ENCODE data around the gene FAM13A.
"Not testable (repeated sequence)": the region's sequence is repeated elsewhere in the genome, so short reads cannot be mapped to it uniquely, and the experiment has no call there.

The FAM13A gene

GRCh38 chr4:89056953-89057398 is at the start of gene FAM13A:
Gene FAM13A, minus strand, starts transcription at chr4:89057185. Its CDS starts 221 bp downstream, at chr4:89056964.
- no peak for DNase-seq

GRCh38 chr4:89105726-89106125 is 48.7 kb upstream of the FAM13A start:
- no peak for DNase-seq

- peak; percentile 16 for DNase-seq
Measured at GRCh38 chr4:89101256-89102161, 44.5 kb upstream of the FAM13A start.

GRCh38 chr4:89100853-89101252 is 43.9 kb upstream of the FAM13A start:
- no peak for DNase-seq

GRCh38 chr4:89099471-89099870 is 42.5 kb upstream of the FAM13A start:
- no peak for DNase-seq

- no peak for DNase-seq
Measured at GRCh38 chr4:89099034-89099433, 42.0 kb upstream of the FAM13A start.

- DNase-seq, result no peak
Measured at GRCh38 chr4:89078300-89078699, 21.3 kb upstream of the FAM13A start.

- no peak for DNase-seq
Measured at GRCh38 chr4:89077761-89078160, 20.8 kb upstream of the FAM13A start.

GRCh38 chr4:89072921-89073320 is 15.9 kb upstream of the FAM13A start:
- DNase-seq, result no peak

GRCh38 chr4:89071311-89071710 is 14.3 kb upstream of the FAM13A start:
- DNase-seq, result no peak

- DNase-seq, result no peak
Measured at GRCh38 chr4:89070041-89070440, 13.1 kb upstream of the FAM13A start.

- no peak for DNase-seq
Measured at GRCh38 chr4:89069481-89069880, 12.5 kb upstream of the FAM13A start.

GRCh38 chr4:89067417-89067816 is 10.4 kb upstream of the FAM13A start:
- no peak for DNase-seq

- DNase-seq, result no peak
Measured at GRCh38 chr4:89064848-89065247, 7.9 kb upstream of the FAM13A start.

- DNase-seq, result not testable (repeated sequence)
Measured at GRCh38 chr4:89057844-89058243, 859 bp upstream of the FAM13A start.

- no peak for DNase-seq
Measured at GRCh38 chr4:89056292-89056952, 563 bp downstream of the FAM13A start.

GRCh38 chr4:89055157-89056080 is 1.6 kb downstream of the FAM13A start:
- DNase-seq, result no peak

GRCh38 chr4:89054627-89055026 is 2.4 kb downstream of the FAM13A start:
- no peak for DNase-seq

- DNase-seq, result no peak
Measured at GRCh38 chr4:89049853-89050252, 7.1 kb downstream of the FAM13A start.

GRCh38 chr4:89048906-89049601 is 7.9 kb downstream of the FAM13A start:
- DNase-seq, result no peak

- no peak for DNase-seq
Measured at GRCh38 chr4:89044147-89044900, 12.7 kb downstream of the FAM13A start.

- DNase-seq, result no peak
Measured at GRCh38 chr4:89042055-89042454, 14.9 kb downstream of the FAM13A start.

All from CD4-positive, alpha-beta T cell treated with Interleukin-17A for 1 hour (primary cell).